NCI-H2196 (cell line): ENCODE results near the gene SPEM2.
"Not testable (repeated sequence)": the region's sequence is repeated elsewhere in the genome, so short reads cannot be mapped to it uniquely, and the experiment has no call there.

Experiments
- DNase-seq: peaks from one replicate; lab custom pipeline; 2025; ENCODE audit not compliant: unreplicated experiment; lab: John Stamatoyannopoulos, UW

Gene SPEM2

DNA sequence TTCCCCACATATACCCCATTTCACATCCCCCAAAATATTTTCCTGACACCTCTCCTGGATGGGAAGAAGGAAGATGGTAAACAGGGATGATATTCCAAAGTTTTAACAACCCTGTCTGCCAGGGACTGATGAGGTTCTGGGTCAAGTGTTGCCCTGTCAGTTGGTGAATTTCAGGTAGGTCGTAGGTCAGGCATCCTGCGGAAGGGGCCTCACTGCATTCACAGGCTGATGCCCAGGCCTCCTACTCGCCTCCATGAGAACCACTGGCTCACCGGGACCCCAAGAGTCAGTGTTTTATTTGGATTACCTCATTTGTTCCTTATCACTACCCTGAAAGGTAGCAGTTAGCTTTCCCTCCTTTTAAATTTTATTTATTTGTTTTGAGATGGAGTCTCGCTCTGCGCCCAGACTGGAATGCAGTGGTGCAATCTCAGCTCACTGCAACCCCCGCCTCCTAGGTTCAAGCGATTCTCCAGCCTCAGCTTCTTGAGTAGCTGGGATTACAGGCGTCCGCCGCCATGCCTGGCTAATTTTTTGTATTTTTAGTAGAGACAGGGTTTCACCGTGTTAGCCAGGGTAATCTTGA is 43.5 kb downstream of the SPEM2 start:
- DNase-seq = no peak

- not testable (repeated sequence) for DNase-seq
Observed at GRCh38 chr17:7469843-7470242, 44.4 kb downstream of the SPEM2 start.

GRCh38 chr17:7470457-7470973 is 45.1 kb downstream of the SPEM2 start:
- DNase-seq = not testable (repeated sequence)

- no peak for DNase-seq
Observed at GRCh38 chr17:7471729-7472128, 46.3 kb downstream of the SPEM2 start.

GRCh38 chr17:7474767-7475166 is 49.4 kb downstream of the SPEM2 start:
- DNase-seq = not testable (repeated sequence)

- no peak for DNase-seq
Observed at GRCh38 chr17:7475764-7476422, 50.5 kb downstream of the SPEM2 start.

DNA sequence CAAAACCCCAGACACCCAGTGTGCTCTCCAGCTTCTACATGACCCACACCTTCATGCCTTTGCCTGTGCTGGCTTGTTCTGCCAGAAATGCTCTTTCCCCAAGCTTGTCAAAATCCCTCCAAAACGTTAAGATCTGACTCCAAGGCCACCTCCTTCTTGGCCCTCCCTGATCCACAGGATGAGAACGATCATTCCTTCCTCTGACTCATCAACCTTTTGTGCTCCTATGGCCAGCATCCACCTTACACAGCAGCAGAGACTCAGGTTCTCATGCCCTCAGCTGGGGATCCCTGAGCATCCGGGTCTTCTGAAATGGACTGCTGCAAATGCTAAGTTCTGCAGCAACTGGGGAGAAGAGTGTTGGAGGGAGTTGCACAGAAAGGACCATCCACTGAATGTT is 51.1 kb downstream of the SPEM2 start:
- no peak for DNase-seq

DNA sequence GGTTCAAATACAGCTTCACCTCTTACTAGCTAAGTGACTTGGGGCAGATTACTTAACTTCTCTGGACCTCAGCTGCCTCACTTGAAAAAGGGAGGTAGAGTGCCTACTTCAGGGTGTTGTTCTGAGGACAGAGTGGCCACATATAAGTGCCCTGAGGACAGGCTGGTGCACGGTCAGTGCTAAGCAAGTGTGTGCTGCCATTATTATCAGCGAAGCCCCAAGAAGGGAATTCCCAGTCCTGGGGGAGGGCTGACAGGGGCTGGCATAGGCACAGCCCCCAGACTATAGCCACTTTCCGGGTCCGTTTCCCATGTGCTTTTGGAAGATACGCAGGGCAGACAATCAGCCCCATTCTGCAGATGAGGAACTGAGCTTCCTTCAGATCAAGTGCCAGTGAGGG is 51.5 kb downstream of the SPEM2 start:
- no peak for DNase-seq
